CD4-positive, CD25-positive, alpha-beta regulatory T cell (primary cell): ENCODE measurements around the gene IQGAP3. TPM values are rescaled to one million over a fixed set of nuclear protein-coding genes. Genes with fewer than 3 reads are reported as not detected.

ENCODE experiments used
- ATAC-seq, 2 donors: fragments of 150-1000 bp; cut with Tn5 transposase; one replicate each; pipeline ENCODE4 v1.10.0; 2021; ENCODE audit warnings: low read depth in 2 of 2, moderate number of reproducible peaks in 2 of 2, moderate library complexity in 1 of 2
- DNase-seq, 3 donors: peaks; one replicate each; pipeline versions ENCODE4 v3.0.0 to v3.0.0-alpha.2; 2012 to 2022; ENCODE audit warnings: mixed read lengths in 1 of 3
- H3K27ac ChIP-seq: one replicate; pipeline ENCODE4 v1.7.0; 2013; ENCODE audit warnings: mild to moderate bottlenecking, low read length; ENCODE audit not compliant: insufficient read depth, poor library complexity, severe bottlenecking
- H3K27me3 ChIP-seq: one replicate; pipeline ENCODE4 v1.7.0; 2013; ENCODE audit warnings: low read length; ENCODE audit not compliant: control insufficient read depth, insufficient read depth
- H3K36me3 ChIP-seq: one replicate; pipeline ENCODE4 v1.7.0; 2013; ENCODE audit warnings: mild to moderate bottlenecking, low read length, moderate library complexity; ENCODE audit not compliant: control insufficient read depth, insufficient read depth
- H3K4me1 ChIP-seq: 2 replicates; pipeline ENCODE4 v1.7.0; 2013; ENCODE audit warnings: mild to moderate bottlenecking, low read length; ENCODE audit not compliant: insufficient read depth, control insufficient read depth, poor library complexity, severe bottlenecking
- H3K4me3 ChIP-seq: one replicate; pipeline ENCODE4 v1.7.0; 2013; ENCODE audit warnings: low read depth, mild to moderate bottlenecking, low read length, moderate library complexity
- H3K9me3 ChIP-seq, 2 experiments: 1 replicate in 1 of 2; 2 replicates in 1 of 2; pipeline ENCODE4 v1.7.0; 2013; ENCODE audit warnings: low read length in 2 of 2, mild to moderate bottlenecking in 1 of 2, moderate library complexity in 1 of 2; ENCODE audit not compliant: control insufficient read depth in 2 of 2
- H3K27ac Mint-ChIP-seq, 3 donors: one replicate each; pipeline ENCODE4 v1.8.0; 2020 to 2022; ENCODE audit warnings: mild to moderate bottlenecking in 3 of 3, mixed read lengths in 3 of 3, moderate library complexity in 2 of 3
- H3K27me3 Mint-ChIP-seq: one replicate; pipeline ENCODE4 v1.8.0; 2022; ENCODE audit warnings: mild to moderate bottlenecking, mixed read lengths
- H3K36me3 Mint-ChIP-seq: one replicate; pipeline ENCODE4 v1.8.0; 2020; ENCODE audit warnings: mixed read lengths
- H3K4me1 Mint-ChIP-seq, 4 donors: one replicate each; pipeline ENCODE4 v1.8.0; 2020 to 2022; ENCODE audit warnings: mixed read lengths in 4 of 4, mild to moderate bottlenecking in 1 of 4
- H3K4me3 Mint-ChIP-seq, 4 donors: one replicate each; pipeline ENCODE4 v1.8.0; 2020 to 2022; ENCODE audit warnings: mild to moderate bottlenecking in 4 of 4, mixed read lengths in 4 of 4, moderate library complexity in 3 of 4
- H3K9me3 Mint-ChIP-seq, 7 donors: one replicate each; pipeline ENCODE4 v1.8.0; 2020 to 2022; ENCODE audit warnings: mixed read lengths in 7 of 7, mild to moderate bottlenecking in 3 of 7, moderate library complexity in 2 of 7
- polyA plus RNA-seq, 4 donors: library from polyadenylated mRNA; unstranded; fragments of 300-500 nt; fragmentation: Illumina TruSeq; gene quantifications; one replicate each; pipeline ENCODE4 v1.2.3, GENCODE V29; 2021
- total RNA-seq: library from RNA; stranded (reverse); gene quantifications from one replicate; pipeline ENCODE4 v1.2.3, GENCODE V29; 2022

IQGAP3 gene
- total and polyA plus RNA-seq, 5 donors from 2014 or later = 0.05 to 0.98 (median 0.10) TPM

GRCh38 chr1:156506450-156506849 is 65.9 kb downstream of the IQGAP3 start:
- no peaks in the 10 kb centered on the region for H3K9me3 ChIP-seq
- no peaks in the 10 kb centered on the region for H3K27me3 ChIP-seq
- Mint-ChIP-seq H3K4me3 (peak overlapping the region in 2 of 4 donors; percentile 86 to 87), H3K4me1 (peaks cover 18 to 82% (median 54%) of the 10 kb centered on the region in 4 donors), H3K27ac (peak overlapping the region; percentile 12 to 100 (median 100)), H3K9me3 (no peaks in the 10 kb centered on the region), H3K27me3 (peaks cover 13% of the 10 kb centered on the region), H3K36me3 (peaks cover 4% of the 10 kb centered on the region)
- no peak for DNase-seq
- peak overlapping the region; percentile 45 for H3K4me3 ChIP-seq
- peaks cover 63% of the 10 kb centered on the region for H3K4me1 ChIP-seq
- peak overlapping the region; percentile 99 for H3K27ac ChIP-seq
- ATAC-seq = no peak
- H3K36me3 ChIP-seq = no peaks in the 10 kb centered on the region

GRCh38 chr1:156505679-156506298 is 66.6 kb downstream of the IQGAP3 start:
- Histone ChIP-seq H3K4me3 (peak overlapping the region; percentile 45), H3K4me1 (peaks cover 70% of the 10 kb centered on the region), H3K36me3 (no peaks in the 10 kb centered on the region), H3K27me3 (no peaks in the 10 kb centered on the region), H3K9me3 (no peaks in the 10 kb centered on the region), H3K27ac (peak overlapping the region; percentile 99)
- no peaks in the 10 kb centered on the region for H3K9me3 Mint-ChIP-seq
- H3K27ac Mint-ChIP-seq = peak overlapping the region; percentile 100
- peaks cover 4% of the 10 kb centered on the region for H3K36me3 Mint-ChIP-seq
- no peak for DNase-seq
- H3K4me1 Mint-ChIP-seq = peaks cover 18 to 84% (median 56%) of the 10 kb centered on the region in 4 donors
- peaks cover 13% of the 10 kb centered on the region for H3K27me3 Mint-ChIP-seq
- peak overlapping the region; percentile 86 to 90 (median 87) for H3K4me3 Mint-ChIP-seq
- ATAC-seq = no peak

GRCh38 chr1:156504821-156505678 is 67.3 kb downstream of the IQGAP3 start:
- peak; percentile 97 to 100 (median 99) for DNase-seq
- Histone ChIP-seq H3K36me3 (no peaks in the 10 kb centered on the region), H3K4me1 (peaks cover 70% of the 10 kb centered on the region), H3K9me3 (no peaks in the 10 kb centered on the region), H3K27me3 (no peaks in the 10 kb centered on the region), H3K27ac (peak overlapping the region; percentile 99), H3K4me3 (peak overlapping the region; percentile 55)
- Mint-ChIP-seq H3K4me3 (peak overlapping the region; percentile 86 to 90 (median 87)), H3K9me3 (no peaks in the 10 kb centered on the region), H3K36me3 (peaks cover 4% of the 10 kb centered on the region), H3K27ac (peak overlapping the region; percentile 100), H3K4me1 (peaks cover 18 to 81% (median 56%) of the 10 kb centered on the region in 4 donors), H3K27me3 (peaks cover 13% of the 10 kb centered on the region)
- peak; percentile 58 to 59 for ATAC-seq

- H3K4me1 ChIP-seq = peaks cover 70% of the 10 kb centered on the region
Observed at GRCh38 chr1:156504438-156504813, 67.9 kb downstream of the IQGAP3 start.

GRCh38 chr1:156503698-156504437 is 68.5 kb downstream of the IQGAP3 start:
- H3K9me3 Mint-ChIP-seq = no peaks in the 10 kb centered on the region
- Histone ChIP-seq H3K9me3 (no peaks in the 10 kb centered on the region), H3K4me1 (peaks cover 74% of the 10 kb centered on the region), H3K36me3 (no peaks in the 10 kb centered on the region), H3K27me3 (no peaks in the 10 kb centered on the region), H3K27ac (peak overlapping the region; percentile 99), H3K4me3 (peak overlapping the region; percentile 56)
- peaks cover 4% of the 10 kb centered on the region for H3K36me3 Mint-ChIP-seq
- no peak for DNase-seq
- ATAC-seq = no peak
- H3K27ac Mint-ChIP-seq = peak overlapping the region; percentile 100
- peaks cover 18 to 75% (median 55%) of the 10 kb centered on the region in 4 donors for H3K4me1 Mint-ChIP-seq
- peaks cover 13% of the 10 kb centered on the region for H3K27me3 Mint-ChIP-seq
- H3K4me3 Mint-ChIP-seq = peak overlapping the region; percentile 86 to 90 (median 87)

More at GRCh38 chr1:156504438-156504813, 67.9 kb downstream of the IQGAP3 start:
- peak overlapping the region; percentile 86 to 90 (median 87) for H3K4me3 Mint-ChIP-seq
- H3K4me1 Mint-ChIP-seq = peaks cover 18 to 76% (median 56%) of the 10 kb centered on the region in 4 donors
- H3K27me3 Mint-ChIP-seq = peaks cover 13% of the 10 kb centered on the region
- Histone ChIP-seq H3K27me3 (no peaks in the 10 kb centered on the region), H3K36me3 (no peaks in the 10 kb centered on the region), H3K9me3 (no peaks in the 10 kb centered on the region), H3K27ac (peak overlapping the region; percentile 99), H3K4me3 (peak overlapping the region; percentile 47)
- DNase-seq (peak in 1 of 3 donors; percentile 81), ATAC-seq (no peak)
- H3K9me3 Mint-ChIP-seq = no peaks in the 10 kb centered on the region
- H3K27ac Mint-ChIP-seq = peak overlapping the region; percentile 100
- H3K36me3 Mint-ChIP-seq = peaks cover 4% of the 10 kb centered on the region

- Mint-ChIP-seq H3K27me3 (peaks cover 13% of the 10 kb centered on the region), H3K9me3 (no peaks in the 10 kb centered on the region), H3K4me1 (peaks cover 18 to 75% (median 56%) of the 10 kb centered on the region in 4 donors), H3K27ac (peak overlapping the region; percentile 100), H3K4me3 (peak overlapping the region; percentile 80 to 87 (median 86)), H3K36me3 (peaks cover 4% of the 10 kb centered on the region)
- Histone ChIP-seq H3K4me3 (peak overlapping the region; percentile 56), H3K36me3 (no peaks in the 10 kb centered on the region), H3K4me1 (peaks cover 74% of the 10 kb centered on the region), H3K27me3 (no peaks in the 10 kb centered on the region), H3K27ac (peak overlapping the region; percentile 99), H3K9me3 (no peaks in the 10 kb centered on the region)
- no peak for ATAC-seq
- DNase-seq = no peak
Observed at GRCh38 chr1:156502894-156503697, 69.3 kb downstream of the IQGAP3 start.
